Measurements from ENCODE around the gene ROCK1. TPM values are rescaled to one million over a fixed set of nuclear protein-coding genes. Genes with fewer than 3 reads are reported as not detected.
"Not testable (repeated sequence)": the region's sequence is repeated elsewhere in the genome, so short reads cannot be mapped to it uniquely, and the experiment has no call there.

ROCK1 gene
- total and polyA plus RNA-seq, 3 donors from 2014 or later, result 9.6 to 46.3 (median 43.1) TPM

DNA sequence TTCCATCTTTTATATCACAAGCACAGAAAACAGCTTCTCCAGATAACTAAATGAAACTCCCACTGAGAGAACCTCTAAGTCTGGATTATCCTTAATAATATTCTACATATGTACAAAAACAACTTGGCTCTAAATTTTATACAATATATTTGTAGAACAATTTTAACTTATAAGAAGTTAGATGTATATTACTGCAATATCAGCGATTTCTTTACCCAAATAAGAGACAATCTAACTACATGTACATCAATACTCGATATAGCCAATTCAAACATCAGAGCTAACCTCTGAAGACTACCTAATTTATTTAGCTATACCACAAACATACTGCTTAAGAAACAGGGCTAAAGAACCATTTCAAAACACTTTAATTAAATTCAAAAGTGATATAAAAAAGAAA is 148.6 kb downstream of the ROCK1 start:
- Histone ChIP-seq H3K36me3 (ENCODE audit: low read depth, missing control alignments) (no peaks in the 10 kb centered on the region), H3K9me3 (no peaks in the 10 kb centered on the region)

DNA sequence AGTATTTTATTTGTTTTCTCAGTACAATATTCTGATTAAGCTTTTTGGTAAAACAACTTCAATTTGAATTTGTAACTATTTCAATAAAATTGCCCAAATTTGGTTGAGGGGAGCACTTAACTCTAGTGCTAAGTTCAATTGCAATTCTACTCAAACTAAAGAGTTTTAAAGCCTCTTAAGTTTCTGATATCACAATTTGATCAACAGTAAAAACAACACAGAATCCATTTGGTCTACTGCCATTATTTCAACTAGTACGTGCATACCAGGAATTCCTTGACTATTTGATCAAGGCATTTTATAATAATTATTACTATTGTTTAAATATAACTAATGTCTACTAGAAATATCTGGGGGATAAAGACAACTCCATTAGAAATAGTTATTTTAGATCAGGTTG is 150.9 kb downstream of the ROCK1 start:
- 57 to 67% methylated on average over 1 of the region's 1 CpG for WGBS, 2 donors

More for the DNA sequence above, 148.6 kb downstream of the ROCK1 start:
- DNase-seq, result no peak
- no peaks in the 10 kb centered on the region for H3K27me3 ChIP-seq
- H3K4me3 ChIP-seq, result no peak overlapping the region
- WGBS, 2 donors, result 89 to 90% methylated on average over 2 of the region's 2 CpGs
- intact Hi-C loops (cut with DNase I; ENCODE audit: low total_unique reads), result no loop called here
- H3K27ac ChIP-seq, result no peak overlapping the region
- no peaks in the 10 kb centered on the region for H3K4me1 ChIP-seq
- TF ChIP-seq POLR2A (IDR thresholded peaks at IDR 0.05), result no peak
- TF ChIP-seq, protein P1, sequence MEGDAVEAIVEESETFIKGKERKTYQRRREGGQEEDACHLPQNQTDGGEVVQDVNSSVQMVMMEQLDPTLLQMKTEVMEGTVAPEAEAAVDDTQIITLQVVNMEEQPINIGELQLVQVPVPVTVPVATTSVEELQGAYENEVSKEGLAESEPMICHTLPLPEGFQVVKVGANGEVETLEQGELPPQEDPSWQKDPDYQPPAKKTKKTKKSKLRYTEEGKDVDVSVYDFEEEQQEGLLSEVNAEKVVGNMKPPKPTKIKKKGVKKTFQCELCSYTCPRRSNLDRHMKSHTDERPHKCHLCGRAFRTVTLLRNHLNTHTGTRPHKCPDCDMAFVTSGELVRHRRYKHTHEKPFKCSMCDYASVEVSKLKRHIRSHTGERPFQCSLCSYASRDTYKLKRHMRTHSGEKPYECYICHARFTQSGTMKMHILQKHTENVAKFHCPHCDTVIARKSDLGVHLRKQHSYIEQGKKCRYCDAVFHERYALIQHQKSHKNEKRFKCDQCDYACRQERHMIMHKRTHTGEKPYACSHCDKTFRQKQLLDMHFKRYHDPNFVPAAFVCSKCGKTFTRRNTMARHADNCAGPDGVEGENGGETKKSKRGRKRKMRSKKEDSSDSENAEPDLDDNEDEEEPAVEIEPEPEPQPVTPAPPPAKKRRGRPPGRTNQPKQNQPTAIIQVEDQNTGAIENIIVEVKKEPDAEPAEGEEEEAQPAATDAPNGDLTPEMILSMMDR (IDR thresholded peaks at IDR 0.05), result no peak

DNA sequence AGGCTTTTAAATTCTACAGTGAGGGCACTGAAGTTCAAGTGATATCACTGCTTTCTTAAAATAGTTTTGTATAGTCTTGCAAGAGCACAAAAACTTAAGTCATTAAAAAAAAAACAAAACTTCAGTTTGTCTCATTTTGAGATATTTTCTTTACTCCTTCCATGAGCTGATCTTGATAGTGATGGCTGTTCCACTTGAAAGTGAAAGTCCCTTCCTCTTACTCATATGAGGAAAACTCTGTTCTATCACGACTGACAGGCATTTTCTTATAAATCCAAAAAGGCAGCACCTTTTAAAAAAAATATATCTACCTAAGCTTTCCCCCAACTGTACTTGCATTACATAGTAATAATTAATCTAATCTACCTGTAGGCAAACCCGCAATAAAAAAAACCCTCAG is 160.8 kb downstream of the ROCK1 start:
- H3K9me3 ChIP-seq; H3K27ac ChIP-seq; H3K36me3 ChIP-seq (ENCODE audit: low read depth, missing control alignments); H3K27me3 ChIP-seq; H3K4me1 ChIP-seq; DNase-seq; intact Hi-C loops (cut with DNase I; ENCODE audit: low total_unique reads); H3K4me3 ChIP-seq: not testable (repeated sequence)
- 46 to 57% methylated on average over 2 of the region's 2 CpGs for WGBS, 2 donors

More for the DNA sequence above, 150.9 kb downstream of the ROCK1 start:
- Histone ChIP-seq H3K36me3 (ENCODE audit: low read depth, missing control alignments) (no peaks in the 10 kb centered on the region), H3K9me3 (no peaks in the 10 kb centered on the region), H3K4me3 (no peak overlapping the region), H3K4me1 (no peaks in the 10 kb centered on the region), H3K27me3 (no peaks in the 10 kb centered on the region), H3K27ac (no peak overlapping the region)
- intact Hi-C loops (cut with DNase I; ENCODE audit: low total_unique reads), result no loop called here
- TF ChIP-seq POLR2A (IDR thresholded peaks at IDR 0.05), result no peak
- TF ChIP-seq, protein P1 (IDR thresholded peaks at IDR 0.05), result no peak
- no peak for DNase-seq

Small RNA genes lying within 50 kb of the gene (small RNA-seq; reads per million reads assigned to genes)
- 0 reads per million in 2 donors for gene RNU6-120P

Other genes starting within 250 kb of the ROCK1 start
- gene GREB1L, start 130.4 kb upstream of the ROCK1 start, total RNA-seq, result 10 to 100 TPM; 38.4 to 40.6 TPM
- 11.9 TPM for gene GREB1L, start 130.4 kb upstream of the ROCK1 start, polyA plus RNA-seq (ENCODE audit: insufficient read depth, low read depth, low replicate concordance)